Kidney (tissue), 14 donors: ENCODE data around the gene SH2D7. TPM values are rescaled to one million over a fixed set of nuclear protein-coding genes. Genes with fewer than 3 reads are reported as not detected.

Experiments used
- DNase-seq, 5 donors: peaks; one replicate each; pipeline ENCODE4 v3.0.0-alpha.2; 2013 to 2020
- FAIRE-seq: peaks from 2 replicates; lab custom pipeline; 2012; peaks lifted over from hg19 to GRCh38; lab: Jason Lieb, UNC
- H3K27ac ChIP-seq, 2 donors: one replicate each; pipeline ENCODE4 v1.7.0; 2013; ENCODE audit warnings: low read depth in 2 of 2, low read length in 2 of 2, inconsistent platforms in 1 of 2
- H3K27me3 ChIP-seq: one replicate; pipeline ENCODE4 v1.7.1; 2013; ENCODE audit warnings: low read length, inconsistent platforms; ENCODE audit not compliant: control insufficient read depth, insufficient read depth
- H3K36me3 ChIP-seq, 3 donors: one replicate each; pipeline versions ENCODE4 v1.7.0 to v1.7.1; 2013; ENCODE audit warnings: low read length in 3 of 3, control low read depth in 1 of 3, inconsistent platforms in 1 of 3; ENCODE audit not compliant: insufficient read depth in 3 of 3, control insufficient read depth in 2 of 3
- H3K4me1 ChIP-seq, 3 donors: one replicate each; pipeline versions ENCODE4 v1.7.0 to v1.7.1; 2013; ENCODE audit warnings: low read length in 3 of 3, inconsistent platforms in 1 of 3, low read depth in 1 of 3; ENCODE audit not compliant: control insufficient read depth in 2 of 3, insufficient read depth in 2 of 3
- H3K4me3 ChIP-seq, 3 donors: one replicate each; pipeline versions ENCODE4 v1.7.0 to v1.8.1; 2013; ENCODE audit warnings: low read length in 3 of 3, control low read depth in 1 of 3, inconsistent platforms in 1 of 3
- H3K9ac ChIP-seq, 3 donors: one replicate each; pipeline versions ENCODE4 v1.7.0 to v1.7.1; 2013; ENCODE audit warnings: low read length in 3 of 3, control low read depth in 1 of 3, inconsistent platforms in 1 of 3
- H3K9me3 ChIP-seq, 3 donors: one replicate each; pipeline versions ENCODE4 v1.7.0 to v1.7.1; 2013; ENCODE audit warnings: low read length in 3 of 3, control low read depth in 1 of 3, inconsistent platforms in 1 of 3; ENCODE audit not compliant: control insufficient read depth in 2 of 3, insufficient read depth in 1 of 3
- intact Hi-C: fragments of 100-400 bp; cut with DNase I; formaldehyde crosslinking; loops from one replicate; pipeline ENCODE4 v1.11.1; 2022
- polyA plus RNA-seq: library from polyadenylated mRNA; stranded (reverse); fragments of 350-450 nt; fragmentation: Illumina TruSeq; extraction: RNeasy Lipid Tissue Mini Kit (QIAGEN cat#74804); gene quantifications from one replicate; pipeline ENCODE4 v1.2.3, GENCODE V29; 2014; ENCODE audit warnings: low read depth, low replicate concordance; ENCODE audit not compliant: insufficient read depth
- total RNA-seq: library from RNA; stranded (reverse); fragmentation: NEBNext Ultra II Directional; extraction: Animal tissue kit (Norgen Biotek cat#: 25700); gene quantifications from one replicate; pipeline ENCODE4 v1.2.1, GENCODE V29; 2021
- TF ChIP-seq, protein P1 (sequence below): IDR thresholded peaks from 3 replicates; pipeline ENCODE4 v1.5.1; 2012; ENCODE audit warnings: mild to moderate bottlenecking, moderate library complexity, borderline replicate concordance; ENCODE audit not compliant: insufficient read depth; ENCODE audit errors: extremely low read depth
- donor health status: control.
- donor health status: control.
- donor health status: control.
- donor health status: control.
- donor health status: control.
- donor health status: DM: yes; HTN: yes; CAD: no.
- donor health status: Normal renal cell carcinoma (clear cell type).

SH2D7 gene
- total and polyA plus RNA-seq, 2 donors from 2014 or later, result not detected

DNA sequence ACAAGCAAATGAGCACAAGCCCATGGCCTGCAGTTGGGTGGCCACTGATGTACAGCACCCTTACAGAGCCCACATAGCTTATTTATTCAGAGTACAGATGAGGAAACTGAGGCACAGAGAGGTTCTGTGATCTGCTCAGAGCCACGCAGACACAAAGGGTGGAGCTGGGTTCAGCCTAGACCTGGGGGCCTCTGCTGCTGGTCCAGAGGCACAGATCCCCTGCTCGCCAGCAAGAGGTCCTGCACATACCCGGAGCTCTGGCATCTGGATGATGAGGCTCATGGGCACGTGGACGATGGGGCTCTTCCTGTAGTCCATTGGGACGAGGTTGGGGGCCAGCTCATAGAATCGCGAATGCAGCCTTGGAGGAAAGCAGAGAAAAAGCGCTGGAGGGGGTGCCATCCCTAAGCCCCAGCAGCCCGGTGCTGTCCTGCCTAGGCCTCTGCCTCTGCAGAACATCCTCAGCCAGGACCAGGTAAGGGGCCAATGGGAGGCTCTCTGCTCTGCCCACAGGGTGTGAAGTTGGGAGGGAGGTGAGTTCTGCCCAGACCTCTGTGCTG, 18.6 kb downstream of the SH2D7 start:
- intact Hi-C loops, result no loop called here
- FAIRE-seq (no peak), DNase-seq (peak in 1 of 5 donors; percentile 49)
- H3K4me3 ChIP-seq, result no peak overlapping the region
- H3K9me3 ChIP-seq, result no peaks in the 10 kb centered on the region
- TF ChIP-seq, protein P1, sequence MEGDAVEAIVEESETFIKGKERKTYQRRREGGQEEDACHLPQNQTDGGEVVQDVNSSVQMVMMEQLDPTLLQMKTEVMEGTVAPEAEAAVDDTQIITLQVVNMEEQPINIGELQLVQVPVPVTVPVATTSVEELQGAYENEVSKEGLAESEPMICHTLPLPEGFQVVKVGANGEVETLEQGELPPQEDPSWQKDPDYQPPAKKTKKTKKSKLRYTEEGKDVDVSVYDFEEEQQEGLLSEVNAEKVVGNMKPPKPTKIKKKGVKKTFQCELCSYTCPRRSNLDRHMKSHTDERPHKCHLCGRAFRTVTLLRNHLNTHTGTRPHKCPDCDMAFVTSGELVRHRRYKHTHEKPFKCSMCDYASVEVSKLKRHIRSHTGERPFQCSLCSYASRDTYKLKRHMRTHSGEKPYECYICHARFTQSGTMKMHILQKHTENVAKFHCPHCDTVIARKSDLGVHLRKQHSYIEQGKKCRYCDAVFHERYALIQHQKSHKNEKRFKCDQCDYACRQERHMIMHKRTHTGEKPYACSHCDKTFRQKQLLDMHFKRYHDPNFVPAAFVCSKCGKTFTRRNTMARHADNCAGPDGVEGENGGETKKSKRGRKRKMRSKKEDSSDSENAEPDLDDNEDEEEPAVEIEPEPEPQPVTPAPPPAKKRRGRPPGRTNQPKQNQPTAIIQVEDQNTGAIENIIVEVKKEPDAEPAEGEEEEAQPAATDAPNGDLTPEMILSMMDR, result no peak
- no peaks in the 10 kb centered on the region for H3K4me1 ChIP-seq
- no peaks in the 10 kb centered on the region for H3K27me3 ChIP-seq
- no peak overlapping the region for H3K9ac ChIP-seq
- no peak overlapping the region for H3K27ac ChIP-seq
- no peaks in the 10 kb centered on the region for H3K36me3 ChIP-seq

DNA sequence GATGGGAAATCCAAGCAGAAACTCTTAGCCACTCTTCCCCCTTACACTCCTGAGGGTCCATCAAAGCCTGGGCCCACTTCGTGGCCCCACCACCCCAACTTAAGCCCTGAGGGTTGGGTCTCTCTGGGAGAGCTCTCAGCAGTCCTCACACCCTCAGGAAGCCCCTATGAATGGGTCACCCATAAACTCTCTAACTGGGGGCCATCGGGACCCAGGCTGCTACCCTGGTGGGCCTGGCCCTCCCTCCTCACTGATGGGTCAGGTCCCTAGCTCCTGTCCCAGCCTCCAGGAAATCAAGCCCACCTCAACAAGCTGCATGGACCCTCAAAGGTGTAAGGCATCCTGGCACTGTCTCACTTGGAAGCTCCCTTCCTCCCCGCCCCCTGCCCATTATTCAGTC, 19.4 kb downstream of the SH2D7 start:
- Histone ChIP-seq H3K27ac (no peak overlapping the region), H3K9ac (no peak overlapping the region), H3K4me3 (no peak overlapping the region), H3K36me3 (no peaks in the 10 kb centered on the region), H3K4me1 (no peaks in the 10 kb centered on the region), H3K27me3 (no peaks in the 10 kb centered on the region), H3K9me3 (no peaks in the 10 kb centered on the region)
- DNase-seq (no peak), FAIRE-seq (no peak)
- TF ChIP-seq, protein P1, result no peak
- intact Hi-C loops, result no loop called here

DNA sequence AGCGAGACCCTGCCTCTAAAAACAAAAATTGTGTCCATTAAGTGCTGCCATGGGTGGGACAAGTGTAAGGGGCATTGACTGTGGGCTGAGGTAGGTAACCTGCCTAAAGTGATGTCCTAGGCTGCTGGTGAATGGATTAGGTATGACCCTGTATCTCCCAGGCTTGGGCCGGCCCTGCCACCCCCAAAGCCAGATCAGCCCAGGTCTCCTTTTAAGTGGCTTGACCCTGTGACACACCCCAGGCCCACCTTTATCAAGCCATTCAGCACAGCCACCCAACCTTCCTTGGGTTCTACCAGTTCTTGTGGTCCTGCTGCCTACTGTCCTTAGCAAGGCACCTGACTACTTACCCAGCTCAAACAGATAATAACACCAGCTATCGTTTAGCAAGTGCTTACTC, 20.2 kb downstream of the SH2D7 start:
- intact Hi-C loops, result no loop called here
- H3K4me3 ChIP-seq, result no peak overlapping the region
- no peak for DNase-seq
- H3K27ac ChIP-seq, result no peak overlapping the region
- no peak for FAIRE-seq
- H3K4me1 ChIP-seq, result no peaks in the 10 kb centered on the region
- H3K36me3 ChIP-seq, result no peaks in the 10 kb centered on the region
- no peaks in the 10 kb centered on the region for H3K9me3 ChIP-seq
- no peaks in the 10 kb centered on the region for H3K27me3 ChIP-seq
- no peak overlapping the region for H3K9ac ChIP-seq
- TF ChIP-seq, protein P1, result no peak

DNA sequence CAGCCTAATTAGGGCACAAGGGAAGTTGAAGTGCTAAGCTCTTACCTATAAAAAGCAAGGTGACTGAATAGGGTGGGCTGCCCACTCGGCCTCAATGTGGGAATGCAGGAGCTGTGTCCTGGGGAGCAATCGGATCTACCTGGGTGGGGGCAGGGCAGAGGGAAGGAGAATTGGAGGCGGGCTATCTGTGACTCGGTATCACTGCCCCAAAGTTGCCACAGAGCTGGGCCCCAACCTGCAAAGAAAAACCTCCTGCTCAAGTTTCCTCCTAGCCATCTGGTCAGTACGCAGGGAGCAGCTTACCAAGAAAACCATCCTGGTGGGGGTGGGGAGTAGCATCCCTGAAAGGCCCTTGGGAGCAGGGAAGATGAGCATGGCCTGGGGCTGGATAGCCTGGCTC, 28.2 kb downstream of the SH2D7 start:
- Histone ChIP-seq H3K36me3 (no peaks in the 10 kb centered on the region), H3K4me3 (no peak overlapping the region), H3K4me1 (no peaks in the 10 kb centered on the region), H3K27ac (no peak overlapping the region), H3K27me3 (no peaks in the 10 kb centered on the region), H3K9me3 (no peaks in the 10 kb centered on the region), H3K9ac (no peak overlapping the region)
- TF ChIP-seq, protein P1, result no peak
- DNase-seq (peak in 1 of 5 donors; percentile 17), FAIRE-seq (no peak)
- intact Hi-C loops, result loop anchor here (10.0 kb wide), 1 partner anchor 114 kb away; the partner anchor contains the start of gene ACSBG1
